Measurements from ENCODE around the gene NKD2. TPM values are rescaled to one million over a fixed set of nuclear protein-coding genes. Genes with fewer than 3 reads are reported as not detected.

NKD2 gene
- total and polyA plus RNA-seq, 2 experiments from 2014 or later, result 9.0 to 11.9 TPM

DNA sequence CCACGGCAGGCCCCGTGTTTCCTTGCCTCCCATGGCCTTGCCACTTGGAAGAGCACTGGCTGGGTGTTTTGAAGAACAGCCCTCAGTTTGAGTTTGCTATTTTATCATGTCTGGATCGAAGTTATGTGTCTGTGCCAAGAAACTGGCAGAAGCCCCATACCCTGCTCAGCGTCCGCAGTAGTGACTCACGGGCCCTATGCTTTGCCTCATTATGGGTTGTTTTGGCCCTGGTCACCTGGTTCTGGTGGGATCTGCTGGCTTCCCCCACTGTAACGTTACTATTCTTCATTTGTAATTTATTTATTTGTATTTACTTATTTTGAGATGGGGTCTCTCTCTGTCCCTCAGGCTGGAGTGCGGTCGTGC lies 42.3 kb upstream of the NKD2 start:
- Mint-ChIP-seq H3K36me3 (ENCODE audit: low read depth) (no peaks in the 10 kb centered on the region), H3K4me3 (no peak overlapping the region), H3K27me3 (ENCODE audit: insufficient read depth, low read depth, poor library complexity) (peaks cover 9% of the 10 kb centered on the region), H3K4me1 (no peaks in the 10 kb centered on the region), H3K9me3 (peaks cover 2% of the 10 kb centered on the region; the same call in 1 of the 3 replicates), H3K27ac (no peak overlapping the region)
- no peaks in the 10 kb centered on the region for H3K9me2 ChIP-seq (ENCODE audit: insufficient read depth)
- DNase-seq (ENCODE audit: low spot score), result no peak
- H3K79me2 ChIP-seq (replicated peaks; ENCODE audit: insufficient read depth), result no peaks in the 10 kb centered on the region
- TF ChIP-seq, protein P1, sequence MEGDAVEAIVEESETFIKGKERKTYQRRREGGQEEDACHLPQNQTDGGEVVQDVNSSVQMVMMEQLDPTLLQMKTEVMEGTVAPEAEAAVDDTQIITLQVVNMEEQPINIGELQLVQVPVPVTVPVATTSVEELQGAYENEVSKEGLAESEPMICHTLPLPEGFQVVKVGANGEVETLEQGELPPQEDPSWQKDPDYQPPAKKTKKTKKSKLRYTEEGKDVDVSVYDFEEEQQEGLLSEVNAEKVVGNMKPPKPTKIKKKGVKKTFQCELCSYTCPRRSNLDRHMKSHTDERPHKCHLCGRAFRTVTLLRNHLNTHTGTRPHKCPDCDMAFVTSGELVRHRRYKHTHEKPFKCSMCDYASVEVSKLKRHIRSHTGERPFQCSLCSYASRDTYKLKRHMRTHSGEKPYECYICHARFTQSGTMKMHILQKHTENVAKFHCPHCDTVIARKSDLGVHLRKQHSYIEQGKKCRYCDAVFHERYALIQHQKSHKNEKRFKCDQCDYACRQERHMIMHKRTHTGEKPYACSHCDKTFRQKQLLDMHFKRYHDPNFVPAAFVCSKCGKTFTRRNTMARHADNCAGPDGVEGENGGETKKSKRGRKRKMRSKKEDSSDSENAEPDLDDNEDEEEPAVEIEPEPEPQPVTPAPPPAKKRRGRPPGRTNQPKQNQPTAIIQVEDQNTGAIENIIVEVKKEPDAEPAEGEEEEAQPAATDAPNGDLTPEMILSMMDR (conservative IDR thresholded peaks at IDR 0.05; ENCODE audit: low read depth in 2 of 2), result no peak
- no peaks in the 10 kb centered on the region for H4K20me1 ChIP-seq (replicated peaks; ENCODE audit: insufficient read depth)
- H3K36me3 ChIP-seq (ENCODE audit: insufficient read depth), result no peaks in the 10 kb centered on the region
- no peak for ATAC-seq
- no peak overlapping the region for H2AFZ ChIP-seq
- no peak overlapping the region for H3K27ac ChIP-seq (ENCODE audit: low read depth)
- no peaks in the 10 kb centered on the region for H3K27me3 ChIP-seq (ENCODE audit: insufficient read depth)
- no peak overlapping the region for H3K4me3 ChIP-seq
- no peaks in the 10 kb centered on the region for H3K4me1 ChIP-seq (ENCODE audit: insufficient read depth)
- H3F3A ChIP-seq (replicated peaks; ENCODE audit: low read depth), result no peaks in the 10 kb centered on the region
- no peak overlapping the region for H3K4me2 ChIP-seq

DNA sequence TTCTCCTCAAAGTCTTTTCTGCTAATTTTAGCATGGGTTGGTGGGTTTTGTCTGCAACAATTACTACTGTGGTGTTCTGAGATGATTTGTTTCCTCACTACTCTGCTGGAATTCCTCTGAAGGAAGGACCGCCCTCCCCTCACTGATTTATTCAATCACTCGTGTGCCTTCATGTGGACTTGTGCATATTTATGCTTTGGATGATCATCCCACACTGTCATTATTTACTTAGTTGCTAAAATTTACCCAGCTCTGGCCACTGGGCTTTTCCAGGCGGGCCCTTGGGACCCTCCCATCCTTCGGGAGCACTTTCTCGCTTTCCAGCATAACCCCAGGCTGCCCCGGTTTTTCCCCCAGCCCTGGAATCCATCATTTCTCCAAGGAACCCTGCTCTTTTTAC lies 41.7 kb upstream of the NKD2 start:
- H3K4me1 Mint-ChIP-seq, result no peaks in the 10 kb centered on the region
- no peaks in the 10 kb centered on the region for H3K79me2 ChIP-seq (replicated peaks; ENCODE audit: insufficient read depth)
- no peaks in the 10 kb centered on the region for H3K4me1 ChIP-seq (ENCODE audit: insufficient read depth)
- no peak for ATAC-seq
- H3K27ac ChIP-seq (ENCODE audit: low read depth), result no peak overlapping the region
- H3K36me3 ChIP-seq (ENCODE audit: insufficient read depth), result no peaks in the 10 kb centered on the region
- no peak for TF ChIP-seq ZNF114 (CRISPR knock-in tag; IDR thresholded peaks at IDR 0.05)
- TF ChIP-seq ZNF331 (CRISPR knock-in tag; IDR thresholded peaks at IDR 0.05; ENCODE audit: low read depth), result no peak
- TF ChIP-seq, protein P2, sequence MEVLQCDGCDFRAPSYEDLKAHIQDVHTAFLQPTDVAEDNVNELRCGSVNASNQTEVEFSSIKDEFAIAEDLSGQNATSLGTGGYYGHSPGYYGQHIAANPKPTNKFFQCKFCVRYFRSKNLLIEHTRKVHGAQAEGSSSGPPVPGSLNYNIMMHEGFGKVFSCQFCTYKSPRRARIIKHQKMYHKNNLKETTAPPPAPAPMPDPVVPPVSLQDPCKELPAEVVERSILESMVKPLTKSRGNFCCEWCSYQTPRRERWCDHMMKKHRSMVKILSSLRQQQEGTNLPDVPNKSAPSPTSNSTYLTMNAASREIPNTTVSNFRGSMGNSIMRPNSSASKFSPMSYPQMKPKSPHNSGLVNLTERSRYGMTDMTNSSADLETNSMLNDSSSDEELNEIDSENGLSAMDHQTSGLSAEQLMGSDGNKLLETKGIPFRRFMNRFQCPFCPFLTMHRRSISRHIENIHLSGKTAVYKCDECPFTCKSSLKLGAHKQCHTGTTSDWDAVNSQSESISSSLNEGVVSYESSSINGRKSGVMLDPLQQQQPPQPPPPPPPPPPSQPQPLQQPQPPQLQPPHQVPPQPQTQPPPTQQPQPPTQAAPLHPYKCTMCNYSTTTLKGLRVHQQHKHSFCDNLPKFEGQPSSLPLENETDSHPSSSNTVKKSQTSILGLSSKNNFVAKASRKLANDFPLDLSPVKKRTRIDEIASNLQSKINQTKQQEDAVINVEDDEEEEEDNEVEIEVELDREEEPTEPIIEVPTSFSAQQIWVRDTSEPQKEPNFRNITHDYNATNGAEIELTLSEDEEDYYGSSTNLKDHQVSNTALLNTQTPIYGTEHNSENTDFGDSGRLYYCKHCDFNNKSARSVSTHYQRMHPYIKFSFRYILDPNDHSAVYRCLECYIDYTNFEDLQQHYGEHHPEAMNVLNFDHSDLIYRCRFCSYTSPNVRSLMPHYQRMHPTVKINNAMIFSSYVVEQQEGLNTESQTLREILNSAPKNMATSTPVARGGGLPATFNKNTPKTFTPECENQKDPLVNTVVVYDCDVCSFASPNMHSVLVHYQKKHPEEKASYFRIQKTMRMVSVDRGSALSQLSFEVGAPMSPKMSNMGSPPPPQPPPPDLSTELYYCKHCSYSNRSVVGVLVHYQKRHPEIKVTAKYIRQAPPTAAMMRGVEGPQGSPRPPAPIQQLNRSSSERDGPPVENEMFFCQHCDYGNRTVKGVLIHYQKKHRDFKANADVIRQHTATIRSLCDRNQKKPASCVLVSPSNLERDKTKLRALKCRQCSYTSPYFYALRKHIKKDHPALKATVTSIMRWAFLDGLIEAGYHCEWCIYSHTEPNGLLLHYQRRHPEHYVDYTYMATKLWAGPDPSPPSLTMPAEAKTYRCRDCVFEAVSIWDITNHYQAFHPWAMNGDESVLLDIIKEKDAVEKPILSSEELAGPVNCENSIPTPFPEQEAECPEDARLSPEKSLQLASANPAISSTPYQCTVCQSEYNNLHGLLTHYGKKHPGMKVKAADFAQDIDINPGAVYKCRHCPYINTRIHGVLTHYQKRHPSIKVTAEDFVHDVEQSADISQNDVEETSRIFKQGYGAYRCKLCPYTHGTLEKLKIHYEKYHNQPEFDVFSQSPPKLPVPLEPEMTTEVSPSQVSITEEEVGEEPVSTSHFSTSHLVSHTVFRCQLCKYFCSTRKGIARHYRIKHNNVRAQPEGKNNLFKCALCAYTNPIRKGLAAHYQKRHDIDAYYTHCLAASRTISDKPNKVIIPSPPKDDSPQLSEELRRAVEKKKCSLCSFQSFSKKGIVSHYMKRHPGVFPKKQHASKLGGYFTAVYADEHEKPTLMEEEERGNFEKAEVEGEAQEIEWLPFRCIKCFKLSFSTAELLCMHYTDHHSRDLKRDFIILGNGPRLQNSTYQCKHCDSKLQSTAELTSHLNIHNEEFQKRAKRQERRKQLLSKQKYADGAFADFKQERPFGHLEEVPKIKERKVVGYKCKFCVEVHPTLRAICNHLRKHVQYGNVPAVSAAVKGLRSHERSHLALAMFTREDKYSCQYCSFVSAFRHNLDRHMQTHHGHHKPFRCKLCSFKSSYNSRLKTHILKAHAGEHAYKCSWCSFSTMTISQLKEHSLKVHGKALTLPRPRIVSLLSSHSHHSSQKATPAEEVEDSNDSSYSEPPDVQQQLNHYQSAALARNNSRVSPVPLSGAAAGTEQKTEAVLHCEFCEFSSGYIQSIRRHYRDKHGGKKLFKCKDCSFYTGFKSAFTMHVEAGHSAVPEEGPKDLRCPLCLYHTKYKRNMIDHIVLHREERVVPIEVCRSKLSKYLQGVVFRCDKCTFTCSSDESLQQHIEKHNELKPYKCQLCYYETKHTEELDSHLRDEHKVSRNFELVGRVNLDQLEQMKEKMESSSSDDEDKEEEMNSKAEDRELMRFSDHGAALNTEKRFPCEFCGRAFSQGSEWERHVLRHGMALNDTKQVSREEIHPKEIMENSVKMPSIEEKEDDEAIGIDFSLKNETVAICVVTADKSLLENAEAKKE (CRISPR knock-in tag; IDR thresholded peaks at IDR 0.05), result no peak
- TF ChIP-seq EZH2 (IDR thresholded peaks at IDR 0.05; ENCODE audit: low read depth, unreplicated experiment), result no peak
- TF ChIP-seq, protein P3, sequence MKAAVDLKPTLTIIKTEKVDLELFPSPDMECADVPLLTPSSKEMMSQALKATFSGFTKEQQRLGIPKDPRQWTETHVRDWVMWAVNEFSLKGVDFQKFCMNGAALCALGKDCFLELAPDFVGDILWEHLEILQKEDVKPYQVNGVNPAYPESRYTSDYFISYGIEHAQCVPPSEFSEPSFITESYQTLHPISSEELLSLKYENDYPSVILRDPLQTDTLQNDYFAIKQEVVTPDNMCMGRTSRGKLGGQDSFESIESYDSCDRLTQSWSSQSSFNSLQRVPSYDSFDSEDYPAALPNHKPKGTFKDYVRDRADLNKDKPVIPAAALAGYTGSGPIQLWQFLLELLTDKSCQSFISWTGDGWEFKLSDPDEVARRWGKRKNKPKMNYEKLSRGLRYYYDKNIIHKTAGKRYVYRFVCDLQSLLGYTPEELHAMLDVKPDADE (IDR thresholded peaks at IDR 0.05), result no peak
- TF ChIP-seq CREB1 (CRISPR knock-in tag; IDR thresholded peaks at IDR 0.05; ENCODE audit: low read depth), result no peak
- TF ChIP-seq JUNB (IDR thresholded peaks at IDR 0.05; ENCODE audit: unreplicated experiment), result no peak
- no peak for TF ChIP-seq NANOG (IDR thresholded peaks at IDR 0.05; ENCODE audit: borderline replicate concordance)
- H3K36me3 Mint-ChIP-seq (ENCODE audit: low read depth), result no peaks in the 10 kb centered on the region
- no peak for DNase-seq (ENCODE audit: low spot score)
- H4K20me1 ChIP-seq (replicated peaks; ENCODE audit: insufficient read depth), result no peaks in the 10 kb centered on the region
- H2AFZ ChIP-seq, result no peak overlapping the region
- H3K4me2 ChIP-seq, result no peak overlapping the region
- H3K4me3 ChIP-seq, result no peak overlapping the region
- H3K27me3 Mint-ChIP-seq (ENCODE audit: insufficient read depth, low read depth, poor library complexity), result peaks cover 9% of the 10 kb centered on the region
- no peak overlapping the region for H3K27ac Mint-ChIP-seq
- H3F3A ChIP-seq (replicated peaks; ENCODE audit: low read depth), result no peaks in the 10 kb centered on the region
- H3K9me3 Mint-ChIP-seq, result peaks cover 2% of the 10 kb centered on the region; the same call in 1 of the 3 replicates
- no peak overlapping the region for H3K4me3 Mint-ChIP-seq
- no peaks in the 10 kb centered on the region for H3K9me2 ChIP-seq (ENCODE audit: insufficient read depth)
- no peaks in the 10 kb centered on the region for H3K27me3 ChIP-seq (ENCODE audit: insufficient read depth)

Measured in GM23338 (cell line).